HG03196 (cell line): ENCODE measurements around the gene FAXDC2.

Experiments
- ATAC-seq: cut with Tn5 transposase; IDR thresholded peaks from one replicate; pipeline ENCODE4 v1.9.1; 2021; ENCODE audit not compliant: unreplicated experiment

The FAXDC2 gene

GRCh38 chr5:154800582-154800981 is 49.8 kb downstream of the FAXDC2 start:
- no peak for ATAC-seq

GRCh38 chr5:154797762-154798161 is 52.6 kb downstream of the FAXDC2 start:
- no peak for ATAC-seq

GRCh38 chr5:154795235-154795596 is 55.2 kb downstream of the FAXDC2 start:
- no peak for ATAC-seq

GRCh38 chr5:154794525-154795234 is 55.7 kb downstream of the FAXDC2 start:
- no peak for ATAC-seq

GRCh38 chr5:154793599-154794524 is 56.5 kb downstream of the FAXDC2 start:
- no peak for ATAC-seq

GRCh38 chr5:154791535-154791934 is 58.9 kb downstream of the FAXDC2 start:
- ATAC-seq, result peak; percentile 58

- no peak for ATAC-seq
These were observed 62.2 kb downstream of the FAXDC2 start for GRCh38 chr5:154788212-154788611.

- no peak for ATAC-seq
These were observed 64.0 kb downstream of the FAXDC2 start for GRCh38 chr5:154786414-154786813.

GRCh38 chr5:154784856-154785255 is 65.5 kb downstream of the FAXDC2 start:
- ATAC-seq, result no peak

- ATAC-seq, result peak; percentile 44
These were observed 66.5 kb downstream of the FAXDC2 start for GRCh38 chr5:154783774-154784460.

- ATAC-seq, result no peak
These were observed 67.4 kb downstream of the FAXDC2 start for GRCh38 chr5:154782812-154783592.

- ATAC-seq, result no peak
These were observed 68.1 kb downstream of the FAXDC2 start for GRCh38 chr5:154782326-154782725.

- no peak for ATAC-seq
These were observed 70.3 kb downstream of the FAXDC2 start for GRCh38 chr5:154780128-154780527.

- no peak for ATAC-seq
These were observed 71.3 kb downstream of the FAXDC2 start for GRCh38 chr5:154779105-154779504.

GRCh38 chr5:154778534-154778933 is 71.9 kb downstream of the FAXDC2 start:
- no peak for ATAC-seq

- ATAC-seq, result no peak
These were observed 74.2 kb downstream of the FAXDC2 start for GRCh38 chr5:154776167-154776566.

- ATAC-seq, result no peak
These were observed 77.1 kb downstream of the FAXDC2 start for GRCh38 chr5:154773326-154773725.

GRCh38 chr5:154771383-154771901 is 79.0 kb downstream of the FAXDC2 start:
- no peak for ATAC-seq

- no peak for ATAC-seq
These were observed 80.3 kb downstream of the FAXDC2 start for GRCh38 chr5:154770111-154770510.
